HepG2 (cell line): ENCODE measurements around the gene TRIO. TPM values are rescaled to one million over a fixed set of nuclear protein-coding genes. Genes with fewer than 3 reads are reported as not detected.

Source experiments
- ARNTL ChIP-seq: sonication (generic); formaldehyde crosslinking; IDR thresholded peaks from 2 replicates; pipeline ENCODE4 v1.4.0; 2020; ENCODE audit warnings: mild to moderate bottlenecking, missing genetic modification reagents
- ATRX ChIP-seq: sonication (generic); formaldehyde crosslinking; IDR thresholded peaks from 2 replicates; pipeline ENCODE4 v1.4.0; 2020; ENCODE audit warnings: missing genetic modification reagents, borderline replicate concordance
- CENPX ChIP-seq: sonication (generic); formaldehyde crosslinking; IDR thresholded peaks from 2 replicates; pipeline ENCODE4 v1.9.0; 2021; ENCODE audit warnings: mild to moderate bottlenecking, missing genetic modification reagents, moderate library complexity
- E2F5 ChIP-seq: sonication (generic); formaldehyde crosslinking; conservative IDR thresholded peaks from 2 replicates; pipeline ENCODE4 v1.4.0; 2020; ENCODE audit warnings: missing genetic modification reagents
- ELF1 ChIP-seq: sonication (generic); formaldehyde crosslinking; IDR thresholded peaks from 2 replicates; pipeline ENCODE4 v1.4.0; 2020; ENCODE audit warnings: missing genetic modification reagents
- ELF3 ChIP-seq: IDR thresholded peaks from 2 replicates; pipeline ENCODE4 v1.6.1; 2016; ENCODE audit warnings: missing genetic modification reagents, missing compliant biosample characterization
- ETV5 ChIP-seq: IDR thresholded peaks from 2 replicates; pipeline ENCODE4 v1.6.1; 2018; ENCODE audit warnings: missing biosample characterization, missing genetic modification reagents, inconsistent platforms, borderline replicate concordance
- FOXA3 ChIP-seq: IDR thresholded peaks from 2 replicates; pipeline ENCODE4 v1.6.1; 2016; ENCODE audit warnings: missing genetic modification reagents, missing compliant biosample characterization
- HIVEP1 ChIP-seq: sonication (generic); formaldehyde crosslinking; IDR thresholded peaks from 2 replicates; pipeline ENCODE4 v1.4.0; 2020; ENCODE audit warnings: mild to moderate bottlenecking, missing genetic modification reagents
- KDM5B ChIP-seq: sonication (generic); formaldehyde crosslinking; IDR thresholded peaks from 2 replicates; pipeline ENCODE4 v1.4.0; 2020; ENCODE audit warnings: missing genetic modification reagents, mild to moderate bottlenecking, borderline replicate concordance
- KLF16 ChIP-seq, 2 experiments: sonication (generic) in 1 of 2; formaldehyde crosslinking in 1 of 2; IDR thresholded peaks; 2 replicates each; pipeline versions ENCODE4 v1.6.1 to v1.8.0; 2016 to 2023; ENCODE audit warnings: missing genetic modification reagents in 2 of 2, missing compliant biosample characterization in 1 of 2
- MBD4 ChIP-seq: IDR thresholded peaks from 2 replicates; pipeline ENCODE4 v1.6.1; 2012; ENCODE audit warnings: low read length, inconsistent platforms, borderline replicate concordance
- MEIS2 ChIP-seq: sonication (generic); formaldehyde crosslinking; IDR thresholded peaks from 2 replicates; pipeline ENCODE4 v1.9.0; 2021; ENCODE audit warnings: mild to moderate bottlenecking, missing genetic modification reagents
- ONECUT2 ChIP-seq: sonication (generic); formaldehyde crosslinking; IDR thresholded peaks from 2 replicates; pipeline ENCODE4 v1.4.0; 2020; ENCODE audit warnings: missing genetic modification reagents
- PAX8 ChIP-seq: sonication (generic); formaldehyde crosslinking; IDR thresholded peaks from 2 replicates; pipeline ENCODE4 v1.8.0; 2022; ENCODE audit warnings: mild to moderate bottlenecking, missing genetic modification reagents, borderline replicate concordance
- TRIM22 ChIP-seq: fragments of 450-650 bp; IDR thresholded peaks from 2 replicates; pipeline ENCODE4 v1.6.1; 2017
- ZKSCAN5 ChIP-seq: sonication (generic); formaldehyde crosslinking; IDR thresholded peaks from 2 replicates; pipeline ENCODE4 v1.5.1; 2020; ENCODE audit warnings: mild to moderate bottlenecking, missing genetic modification reagents
- ZNF12 ChIP-seq: sonication (generic); formaldehyde crosslinking; IDR thresholded peaks from 2 replicates; pipeline ENCODE4 v1.5.0; 2020; ENCODE audit warnings: missing genetic modification reagents
- ZNF274 ChIP-seq: sonication (generic); formaldehyde crosslinking; IDR thresholded peaks from 2 replicates; pipeline ENCODE4 v1.5.1; 2020; ENCODE audit warnings: mild to moderate bottlenecking, missing genetic modification reagents
- ZNF292 ChIP-seq: sonication (generic); formaldehyde crosslinking; IDR thresholded peaks from 2 replicates; pipeline ENCODE4 v1.8.1; 2022; ENCODE audit warnings: mild to moderate bottlenecking, low read depth, missing genetic modification reagents, borderline replicate concordance
- ZNF530 ChIP-seq: sonication (generic); formaldehyde crosslinking; IDR thresholded peaks from 2 replicates; pipeline ENCODE4 v1.5.0; 2020; ENCODE audit warnings: low read depth, mild to moderate bottlenecking, missing genetic modification reagents
- ZNF639 ChIP-seq: conservative IDR thresholded peaks from 2 replicates; pipeline ENCODE4 v1.6.1; 2018; ENCODE audit warnings: missing genetic modification reagents
- ZNF766 ChIP-seq: sonication (generic); formaldehyde crosslinking; IDR thresholded peaks from 2 replicates; pipeline ENCODE4 v1.5.0; 2020; ENCODE audit warnings: missing genetic modification reagents, borderline replicate concordance
- ZNF800 ChIP-seq: sonication (generic); formaldehyde crosslinking; IDR thresholded peaks from 2 replicates; pipeline ENCODE4 v1.4.0; 2020; ENCODE audit warnings: missing genetic modification reagents
- ZUFSP ChIP-seq: sonication (generic); formaldehyde crosslinking; IDR thresholded peaks from 2 replicates; pipeline ENCODE4 v1.9.0; 2021; ENCODE audit warnings: missing genetic modification reagents, mild to moderate bottlenecking, borderline replicate concordance
- polyA plus RNA-seq, 8 experiments: library from polyadenylated mRNA; depleted of rRNA in 3 of 8; stranded (reverse) in 7 of 8; unstranded in 1 of 8; fragments of >200 nt; fragmentation: Illumina TruSeq in 4 of 8; extraction: Trizol in 4 of 8; gene quantifications; 2 replicates each; pipeline versions ENCODE4 v1.2.1 to v1.2.3, GENCODE V29; 2011 to 2016; ENCODE audit warnings: low read depth in 4 of 8, missing spikeins in 1 of 8, mixed read lengths in 1 of 8; ENCODE audit not compliant: insufficient read depth in 1 of 8
- total RNA-seq, 5 experiments: library from RNA; depleted of rRNA; stranded (reverse); fragments of >200 nt; fragmentation: Illumina TruSeq; extraction: Trizol; gene quantifications; 2 replicates each; pipeline ENCODE4 v1.2.3, GENCODE V29; 2016; ENCODE audit warnings: low read depth in 1 of 5

The TRIO gene
- total and polyA plus RNA-seq, 2 of the 13 experiments (the other 11 are each of a cell fraction or from before 2014, with no cell fraction given): 45.2 to 45.9 TPM

GRCh38 chr5:14204785-14205321 is 61.7 kb downstream of the TRIO start (continued):
- TF ChIP-seq ELF3 (CRISPR knock-in tag): peak; percentile 86
- no peak for TF ChIP-seq ZNF766
- no peak for TF ChIP-seq ATRX (CRISPR knock-in tag)
- TF ChIP-seq KLF16 (CRISPR knock-in tag; IDR thresholded peaks at IDR 0.05): no peak
- peak; percentile 56 for TF ChIP-seq ELF1
- TF ChIP-seq ZNF12 (CRISPR knock-in tag): no peak
- no peak for TF ChIP-seq MEIS2 (CRISPR knock-in tag)
- no peak for TF ChIP-seq ARNTL (CRISPR knock-in tag)
- no peak for TF ChIP-seq KDM5B
- TF ChIP-seq ZKSCAN5 (CRISPR knock-in tag): no peak
- no peak for TF ChIP-seq HIVEP1 (CRISPR knock-in tag)
- TF ChIP-seq MBD4: no peak
- TF ChIP-seq ONECUT2: no peak
- TF ChIP-seq ZNF274: no peak
- TF ChIP-seq ZNF530 (CRISPR knock-in tag): no peak
- peak; percentile 87; the same call in 1 of the 2 replicates for TF ChIP-seq ZNF292 (CRISPR knock-in tag)
- no peak for TF ChIP-seq E2F5 (CRISPR knock-in tag)
- TF ChIP-seq PAX8 (CRISPR knock-in tag): no peak
- no peak for TF ChIP-seq TRIM22
- no peak for TF ChIP-seq CENPX (CRISPR knock-in tag)
- peak; percentile 76; the same call in 1 of the 2 replicates for TF ChIP-seq ETV5
- no peak for TF ChIP-seq ZUFSP (CRISPR knock-in tag)
- TF ChIP-seq FOXA3 (CRISPR knock-in tag): peak; percentile 13; the same call in 1 of the 2 replicates
- no peak for TF ChIP-seq ZNF639 (CRISPR knock-in tag)
- no peak for TF ChIP-seq ZNF800
